B cell (primary cell): Measurements from ENCODE around the gene TLK1.

Experiments used
- EZH2 ChIP-seq: IDR thresholded peaks from 2 replicates; pipeline ENCODE4 v1.6.1; 2012; ENCODE audit warnings: borderline replicate concordance, low read depth, mild to moderate bottlenecking, moderate library complexity, low read length; ENCODE audit not compliant: insufficient read depth, poor library complexity, severe bottlenecking
- TF ChIP-seq, protein P1 (sequence below): fragments of 200-600 bp; IDR thresholded peaks from one replicate; pipeline ENCODE4 v1.8.0; 2022; ENCODE audit warnings: antibody characterized with exemption, mild to moderate bottlenecking

GRCh38 chr2:171134624-171135230 lies 26.0 kb downstream of the TLK1 start:
- TF ChIP-seq, protein P1, sequence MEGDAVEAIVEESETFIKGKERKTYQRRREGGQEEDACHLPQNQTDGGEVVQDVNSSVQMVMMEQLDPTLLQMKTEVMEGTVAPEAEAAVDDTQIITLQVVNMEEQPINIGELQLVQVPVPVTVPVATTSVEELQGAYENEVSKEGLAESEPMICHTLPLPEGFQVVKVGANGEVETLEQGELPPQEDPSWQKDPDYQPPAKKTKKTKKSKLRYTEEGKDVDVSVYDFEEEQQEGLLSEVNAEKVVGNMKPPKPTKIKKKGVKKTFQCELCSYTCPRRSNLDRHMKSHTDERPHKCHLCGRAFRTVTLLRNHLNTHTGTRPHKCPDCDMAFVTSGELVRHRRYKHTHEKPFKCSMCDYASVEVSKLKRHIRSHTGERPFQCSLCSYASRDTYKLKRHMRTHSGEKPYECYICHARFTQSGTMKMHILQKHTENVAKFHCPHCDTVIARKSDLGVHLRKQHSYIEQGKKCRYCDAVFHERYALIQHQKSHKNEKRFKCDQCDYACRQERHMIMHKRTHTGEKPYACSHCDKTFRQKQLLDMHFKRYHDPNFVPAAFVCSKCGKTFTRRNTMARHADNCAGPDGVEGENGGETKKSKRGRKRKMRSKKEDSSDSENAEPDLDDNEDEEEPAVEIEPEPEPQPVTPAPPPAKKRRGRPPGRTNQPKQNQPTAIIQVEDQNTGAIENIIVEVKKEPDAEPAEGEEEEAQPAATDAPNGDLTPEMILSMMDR: no peak
- TF ChIP-seq EZH2: no peak
